Forelimb muscle (tissue), 1 donor: ENCODE results near the gene TEPSIN. TPM values are rescaled to one million over a fixed set of nuclear protein-coding genes. Genes with fewer than 3 reads are reported as not detected.

Source experiments
- DNase-seq: peaks from one replicate; pipeline ENCODE4 v3.0.0-alpha.2; 2013; ENCODE audit warnings: low read depth
- polyA plus RNA-seq: library from polyadenylated mRNA; unstranded; fragments of 120-200 nt; gene quantifications from one replicate; pipeline ENCODE4 v1.2.1, GENCODE V29; 2013; ENCODE audit not compliant: insufficient read length

The TEPSIN gene
- polyA plus RNA-seq, 1 donor = 15.5 TPM

DNA sequence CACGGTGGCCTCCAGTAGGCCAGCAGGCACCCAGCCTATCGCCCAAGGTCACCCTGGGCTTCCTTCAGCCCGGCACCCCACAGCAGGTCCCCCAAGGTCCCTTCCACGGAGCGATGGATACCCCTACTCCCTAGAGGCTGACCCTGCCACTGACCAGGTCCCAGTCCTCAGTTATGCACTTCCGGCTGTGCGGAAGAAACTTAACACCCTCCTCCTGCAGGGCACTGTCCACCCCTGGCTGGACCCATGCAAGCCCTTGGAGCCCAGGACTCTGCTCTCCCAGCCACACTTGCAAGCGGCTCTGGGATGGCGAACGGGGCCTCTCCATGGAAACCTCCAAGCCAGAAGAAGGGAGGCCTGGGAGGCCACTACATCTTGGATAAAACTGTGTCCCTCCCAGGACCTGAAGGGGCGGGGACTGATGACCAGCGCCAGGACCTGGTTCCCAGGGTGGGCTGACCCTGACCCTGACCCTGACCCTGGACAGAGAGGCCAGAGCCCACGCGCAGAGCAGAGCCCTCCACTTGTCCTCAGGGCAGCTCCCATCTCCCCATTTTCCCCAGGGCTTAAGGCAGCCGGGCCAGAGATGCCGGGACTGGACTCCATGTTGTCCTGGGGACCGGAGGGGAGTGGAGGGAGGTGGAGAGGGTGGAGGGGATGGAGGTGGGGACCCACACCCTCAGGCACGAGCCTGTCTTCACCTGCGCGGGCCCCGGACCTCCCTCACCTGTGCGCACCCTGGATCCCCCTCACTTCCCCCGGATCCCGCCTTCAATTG, 16.8 kb downstream of the TEPSIN start:
- DNase-seq = no peak

DNA sequence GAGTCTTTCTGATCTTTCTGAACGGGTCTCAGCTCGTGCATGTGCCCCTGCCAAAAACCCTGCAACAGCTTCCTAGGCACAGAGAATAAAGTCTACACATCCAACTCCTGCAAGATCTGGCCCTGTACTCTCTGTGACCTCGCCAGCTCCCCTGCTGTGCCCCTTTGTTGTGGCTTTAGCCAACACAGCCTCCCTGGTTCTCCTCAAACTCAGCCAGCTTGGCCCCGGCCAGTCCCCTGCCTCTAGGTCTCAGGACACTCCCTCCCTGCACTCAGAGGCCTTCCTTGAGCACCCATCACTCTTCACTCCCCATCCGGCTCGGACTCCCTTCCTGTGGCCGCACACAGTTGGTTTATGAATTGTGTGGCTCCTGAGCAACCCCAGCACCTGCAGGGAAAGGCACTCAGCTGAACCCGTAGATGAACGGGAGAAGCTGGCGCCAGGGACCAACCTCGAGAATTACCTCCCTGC, 17.4 kb downstream of the TEPSIN start:
- no peak for DNase-seq

DNA sequence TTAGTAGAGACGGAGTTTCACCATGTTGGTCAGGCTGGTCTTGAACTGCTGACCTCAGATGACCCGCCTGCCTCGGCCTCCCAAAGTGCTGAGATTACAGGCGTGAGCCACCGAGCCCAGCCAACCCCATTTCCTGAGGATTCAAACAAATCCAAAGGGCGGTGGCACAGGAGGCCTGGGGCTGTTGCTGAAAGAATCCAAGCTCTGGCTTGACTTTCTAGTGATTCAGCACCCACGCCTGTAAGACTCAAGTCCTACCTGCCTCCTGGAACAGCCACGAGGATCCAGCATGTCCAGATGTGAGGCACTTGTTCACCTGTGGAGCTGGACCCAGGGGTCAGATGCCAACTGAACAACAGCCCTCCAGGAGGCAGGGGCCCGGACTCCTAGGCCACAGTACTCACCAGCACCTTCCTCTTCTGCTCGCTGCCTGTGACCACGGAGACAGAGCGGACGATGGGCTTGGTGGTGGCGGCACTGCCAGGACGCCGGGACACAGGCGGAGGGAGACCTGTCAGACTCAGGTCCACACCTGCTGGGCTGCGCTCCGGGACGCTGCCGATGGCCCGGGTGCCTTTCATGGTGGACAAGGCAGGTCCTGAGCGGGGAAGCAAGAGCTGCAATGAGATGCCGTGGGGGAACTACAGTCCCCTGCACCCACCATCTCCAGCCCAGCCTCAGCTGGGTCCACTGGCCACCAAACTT, 19.2 kb downstream of the TEPSIN start:
- DNase-seq = no peak

DNA sequence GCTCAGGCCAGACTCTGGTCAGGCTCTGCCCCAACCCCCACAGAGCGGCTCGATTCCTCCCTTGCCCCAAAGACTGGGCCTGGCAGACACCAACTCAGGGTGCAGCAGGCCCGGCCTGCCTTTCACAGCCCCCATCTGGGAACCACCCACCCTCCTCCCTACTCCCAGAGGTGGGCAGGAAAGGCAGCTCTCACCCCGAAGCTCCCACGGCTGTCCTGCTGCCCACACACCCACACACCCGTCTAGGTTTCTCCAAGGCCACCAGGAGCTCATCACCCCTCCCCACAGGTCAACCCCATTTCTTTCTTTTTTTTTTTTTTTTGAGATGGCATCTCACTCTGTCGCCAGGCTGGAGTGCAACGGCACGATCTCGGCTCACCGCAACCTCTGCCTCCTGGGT, 19.9 kb downstream of the TEPSIN start:
- DNase-seq = no peak

DNA sequence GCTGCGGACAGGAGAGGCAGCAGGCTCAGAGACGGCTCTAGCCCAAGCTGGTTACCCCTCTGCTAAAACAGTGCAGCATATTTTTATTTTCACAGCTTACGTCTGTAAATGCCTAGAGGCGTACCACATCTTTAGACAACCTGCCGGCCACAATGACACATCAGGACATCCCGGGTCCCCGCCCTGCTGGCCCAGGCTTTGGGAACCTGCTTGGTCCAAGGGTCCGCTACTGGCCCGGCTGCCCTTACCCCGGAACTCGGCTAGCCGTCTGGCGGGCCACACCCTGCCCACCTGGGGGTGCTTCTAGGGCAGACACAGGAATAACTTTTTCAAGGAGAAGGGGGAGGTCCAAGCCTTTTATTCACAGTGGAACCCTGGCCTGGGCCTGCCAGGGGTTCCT, 20.4 kb downstream of the TEPSIN start:
- DNase-seq = no peak

DNA sequence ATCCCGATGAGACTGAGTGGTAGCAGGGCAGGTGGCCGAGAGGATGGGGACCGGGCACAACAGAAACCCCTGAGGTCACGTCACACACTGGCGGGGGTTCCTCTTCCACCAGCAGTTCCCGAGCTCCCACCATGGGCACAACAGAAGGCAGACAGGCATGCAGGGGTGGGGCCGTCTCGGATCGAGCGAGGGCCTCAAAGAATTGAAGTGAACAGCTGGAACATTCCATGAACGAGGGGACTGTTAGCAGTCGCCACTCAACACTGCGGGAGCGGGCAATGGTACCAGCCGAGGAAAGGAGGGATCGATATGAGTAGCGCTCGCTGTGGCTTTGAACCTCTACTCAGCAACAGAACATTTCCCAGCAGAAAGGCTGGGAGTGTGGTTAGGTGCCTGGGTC, 21.4 kb downstream of the TEPSIN start:
- DNase-seq = no peak

DNA sequence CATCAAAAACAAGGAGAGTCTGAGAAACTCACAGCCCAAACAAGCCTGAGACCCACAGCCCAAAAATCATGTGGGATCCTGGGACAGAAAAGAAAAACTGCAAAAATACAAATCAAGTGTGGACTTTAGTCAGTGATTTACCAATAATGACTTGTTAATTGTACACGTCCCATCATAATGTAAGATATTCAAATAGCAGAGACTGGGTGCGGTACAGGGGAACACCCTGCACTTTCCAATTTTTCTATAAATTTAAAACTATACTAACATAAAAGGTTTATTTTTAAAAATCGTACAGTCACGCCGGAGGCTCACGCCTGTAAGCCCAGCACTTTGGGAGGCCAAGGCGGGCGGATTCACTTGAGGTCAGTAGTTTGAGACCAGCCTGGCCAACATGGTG, 24.9 kb downstream of the TEPSIN start:
- no peak for DNase-seq

DNA sequence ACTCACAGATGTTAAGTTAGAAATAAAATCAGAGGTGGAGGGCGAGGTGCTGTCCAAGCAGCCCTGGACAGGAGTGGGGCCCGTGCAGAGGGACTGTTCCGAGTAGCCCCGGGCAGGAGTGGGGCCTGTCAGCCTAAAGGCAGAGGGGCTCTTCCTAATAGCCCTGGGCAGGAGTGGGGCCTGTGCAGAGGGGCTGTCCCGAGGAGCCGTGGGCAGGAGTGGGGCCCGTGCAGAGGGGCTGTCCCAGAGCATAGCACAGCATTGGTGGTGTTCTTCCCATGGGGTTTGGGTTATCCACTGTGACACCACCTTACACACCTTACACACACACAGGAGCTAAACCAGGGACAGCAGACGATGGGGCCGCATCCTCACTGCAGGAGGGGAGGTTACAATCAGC, 26.5 kb downstream of the TEPSIN start:
- no peak for DNase-seq

DNA sequence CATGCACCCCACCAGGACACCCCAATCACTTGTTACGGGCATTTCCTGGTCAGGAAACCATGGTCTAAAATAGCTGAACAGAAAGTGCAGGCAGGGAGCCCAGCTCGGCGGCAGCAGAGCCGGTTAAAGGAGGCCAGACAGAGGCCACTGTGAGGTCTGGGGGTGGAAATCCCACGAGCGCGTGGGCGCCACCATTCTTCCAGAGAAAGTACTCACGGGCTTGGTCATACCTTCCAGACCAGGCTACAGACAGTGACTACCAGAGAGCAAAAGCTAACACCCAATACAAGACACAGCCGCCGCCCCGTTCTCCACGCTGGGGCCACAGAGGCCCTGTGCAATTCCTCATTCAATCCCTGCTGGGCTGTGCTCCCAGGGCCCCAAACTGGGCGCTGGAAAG, 28.0 kb downstream of the TEPSIN start:
- no peak for DNase-seq

DNA sequence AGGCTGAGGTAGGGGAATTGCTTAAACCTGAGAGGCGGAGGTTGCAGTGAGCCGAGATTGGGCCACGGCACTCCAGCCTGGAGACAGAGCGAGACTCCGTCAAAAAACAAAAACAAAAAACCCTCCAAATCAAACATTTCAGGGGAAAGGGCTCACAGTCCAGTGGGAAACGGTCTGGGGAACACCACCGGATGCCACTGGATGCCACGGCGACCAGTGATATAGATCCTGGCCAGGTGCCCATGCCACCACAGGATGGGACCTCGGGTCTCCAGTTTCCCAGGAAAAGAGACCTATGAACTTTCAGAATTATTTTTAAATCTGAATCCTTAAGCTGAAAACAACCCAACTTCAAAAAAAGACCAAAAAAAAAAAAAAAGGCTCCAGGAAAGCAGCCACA, 28.4 kb downstream of the TEPSIN start:
- DNase-seq = no peak

DNA sequence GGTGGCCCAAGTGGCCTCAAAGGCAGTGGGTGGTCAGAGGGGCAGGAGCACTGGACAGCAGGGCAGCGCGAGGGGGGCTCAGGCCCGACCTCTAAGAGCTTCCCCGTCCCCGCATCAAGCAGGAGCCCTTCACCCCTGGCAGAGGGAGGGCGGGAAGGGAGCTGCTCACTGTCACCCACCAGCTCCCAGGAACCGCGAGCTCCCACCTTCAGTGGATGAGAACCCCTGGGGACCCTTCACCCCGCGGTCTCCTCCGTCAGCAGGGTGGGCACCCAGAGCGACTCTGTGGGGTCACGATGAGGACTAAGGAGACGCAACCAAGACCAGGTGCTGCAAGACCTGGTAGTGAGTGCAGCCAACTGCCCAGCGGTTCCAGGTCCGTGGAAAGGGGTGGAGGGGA, 29.7 kb downstream of the TEPSIN start:
- no peak for DNase-seq

DNA sequence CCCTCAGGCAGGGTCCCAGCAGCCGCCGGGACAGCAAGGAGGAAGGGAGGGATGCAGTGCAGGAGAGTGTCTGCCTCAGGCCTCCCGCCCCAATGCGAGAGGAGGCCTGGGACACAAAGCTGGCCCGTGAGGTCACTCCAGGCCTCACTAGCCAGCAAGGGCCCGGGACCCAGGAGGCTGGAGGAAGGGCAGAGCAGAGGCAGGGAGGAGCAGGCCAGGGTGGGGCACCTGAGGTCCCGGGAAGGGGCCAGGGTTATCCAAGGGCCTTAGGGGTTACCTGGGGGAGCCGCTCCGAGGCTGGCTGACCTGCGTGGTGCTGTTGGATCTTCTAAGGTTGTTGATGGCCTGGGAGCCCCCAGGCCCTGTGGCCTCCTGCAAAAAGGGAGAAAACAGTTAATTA, 30.2 kb downstream of the TEPSIN start:
- DNase-seq = no peak

DNA sequence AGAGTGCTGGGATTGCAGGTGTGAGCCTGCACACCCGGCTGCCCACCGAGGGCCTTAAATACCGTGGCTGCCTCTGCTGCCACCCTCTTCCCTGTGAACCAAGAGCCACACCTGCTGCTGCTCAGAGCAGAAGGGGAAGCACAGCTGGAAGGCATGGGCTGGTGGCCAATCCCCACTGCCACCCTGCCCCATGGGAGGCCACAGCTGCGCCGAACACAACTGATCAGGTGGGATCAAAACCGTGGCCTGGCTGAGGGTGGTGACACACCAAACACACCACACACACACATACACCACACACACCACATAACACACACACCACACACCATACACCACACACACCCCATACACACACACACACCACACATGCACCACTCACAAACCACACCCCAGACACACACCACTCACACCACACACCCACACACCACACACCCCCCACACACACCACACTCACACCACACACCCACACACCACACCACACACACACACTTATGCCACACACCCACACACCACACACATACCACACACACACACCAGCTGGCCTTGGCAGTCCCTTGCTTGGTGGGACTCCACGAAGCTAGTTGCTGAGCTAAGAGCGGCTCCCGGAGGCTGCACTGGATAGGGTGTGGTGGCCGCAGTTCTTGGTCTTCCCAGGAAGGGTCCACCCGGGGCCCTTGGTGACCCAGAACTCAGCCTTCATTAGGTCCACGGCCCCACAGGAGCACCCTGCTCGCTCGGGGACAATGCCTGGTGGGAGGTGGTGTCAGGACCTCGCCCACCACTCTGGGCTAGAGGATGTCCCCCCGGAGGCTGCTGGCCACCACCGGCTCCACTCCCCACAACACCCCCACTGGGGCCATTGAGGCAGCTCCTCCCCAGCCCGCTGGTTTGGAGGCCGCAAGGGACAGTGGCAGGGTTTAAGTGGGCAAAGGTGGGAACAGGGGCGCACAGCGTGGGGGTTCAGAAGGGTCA, 31.0 kb downstream of the TEPSIN start:
- DNase-seq = no peak

DNA sequence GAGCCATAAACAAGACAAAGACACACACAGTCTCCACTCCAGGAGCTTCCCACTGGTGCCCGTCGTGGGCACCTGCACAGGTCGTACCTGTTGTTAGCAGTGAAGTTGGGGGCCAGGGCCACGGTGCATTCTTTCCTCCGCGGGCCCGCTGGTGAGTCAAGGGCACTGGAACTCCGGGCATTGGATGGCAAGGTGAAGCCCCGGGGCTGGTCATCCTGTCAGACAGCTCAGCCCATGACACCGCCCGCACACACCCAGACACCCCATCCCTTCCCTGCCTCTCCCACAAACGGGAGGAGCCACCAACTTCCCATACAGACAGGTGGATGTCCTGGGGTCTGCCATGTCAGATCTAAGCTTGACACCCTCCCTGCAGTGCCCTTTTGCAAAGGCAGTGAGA, 32.2 kb downstream of the TEPSIN start:
- DNase-seq = no peak

DNA sequence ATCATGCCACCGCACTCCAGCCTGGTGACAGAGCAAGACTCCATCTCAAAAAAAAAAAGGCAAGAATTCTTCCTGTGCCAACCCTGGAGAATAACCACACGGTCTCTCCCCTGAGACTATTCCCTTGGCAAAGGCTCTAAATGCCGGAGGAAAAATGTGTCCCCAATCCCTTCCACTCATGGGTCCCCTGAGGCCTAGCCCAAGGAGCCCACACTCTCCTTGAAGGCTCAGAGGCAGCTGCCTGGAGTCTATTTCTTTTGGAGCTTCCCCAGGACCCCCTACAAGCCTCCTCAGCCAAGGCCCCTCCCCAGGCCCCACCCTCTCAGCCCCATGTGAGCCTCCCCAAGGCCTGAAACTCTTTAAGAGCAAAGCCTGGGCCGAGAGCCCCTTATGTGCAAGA, 32.7 kb downstream of the TEPSIN start:
- no peak for DNase-seq

DNA sequence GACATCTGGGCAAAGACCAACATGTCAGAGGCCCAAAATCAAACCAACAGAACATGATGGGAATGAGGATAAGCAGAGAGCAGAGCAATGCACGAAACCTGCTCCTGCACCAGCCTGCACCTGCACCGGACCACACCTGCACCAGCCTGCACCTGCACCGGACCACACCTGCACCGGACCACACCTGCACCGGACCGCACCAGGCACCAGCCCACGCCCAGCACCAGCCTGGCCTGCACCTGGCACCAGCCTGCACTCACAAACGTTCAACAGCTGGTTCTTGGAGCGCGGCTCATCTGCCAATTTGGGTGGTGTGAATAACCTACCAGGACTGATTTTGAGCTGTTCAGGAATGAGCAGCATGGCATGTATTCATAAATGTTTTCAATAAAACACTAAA, 34.3 kb downstream of the TEPSIN start:
- no peak for DNase-seq

DNA sequence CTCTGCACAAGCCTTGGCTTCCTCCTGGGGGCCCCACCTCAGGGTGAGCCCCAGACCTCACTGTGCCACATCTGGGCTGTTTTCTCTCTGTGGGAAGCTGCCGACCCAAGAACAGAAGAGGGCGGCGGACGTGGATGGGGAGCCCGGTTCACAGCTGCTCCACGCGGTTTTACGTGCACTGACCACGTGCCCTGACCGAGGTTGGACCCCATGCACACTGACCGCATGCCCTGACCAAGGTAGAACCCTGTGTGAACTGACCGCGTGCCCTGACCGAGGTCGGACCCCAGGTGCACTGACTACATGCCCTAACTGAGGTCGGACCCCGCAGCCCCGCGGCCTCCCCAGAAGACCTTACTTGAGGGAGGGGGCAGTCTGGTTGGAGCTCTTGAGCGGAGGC, 35.7 kb downstream of the TEPSIN start:
- DNase-seq = no peak

DNA sequence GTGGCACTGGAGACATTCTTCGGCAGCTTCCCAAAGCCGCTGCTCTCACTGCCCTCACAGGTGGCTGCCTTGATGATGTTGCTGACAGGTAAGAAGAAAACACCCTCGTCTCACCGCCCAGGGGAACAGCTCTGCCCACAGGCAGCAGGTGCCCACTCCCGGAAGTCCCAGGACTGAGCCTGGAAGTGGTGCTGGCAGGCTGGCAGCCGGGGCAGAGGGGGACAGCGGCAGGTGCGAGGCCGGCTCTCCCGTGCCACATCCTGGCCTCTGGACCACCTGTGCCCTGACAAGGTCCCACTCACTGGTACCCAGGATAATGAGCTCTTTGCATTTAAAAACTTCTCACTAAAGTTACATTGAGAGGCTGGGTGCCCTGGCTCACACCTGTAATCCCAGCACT, 36.5 kb downstream of the TEPSIN start:
- no peak for DNase-seq

DNA sequence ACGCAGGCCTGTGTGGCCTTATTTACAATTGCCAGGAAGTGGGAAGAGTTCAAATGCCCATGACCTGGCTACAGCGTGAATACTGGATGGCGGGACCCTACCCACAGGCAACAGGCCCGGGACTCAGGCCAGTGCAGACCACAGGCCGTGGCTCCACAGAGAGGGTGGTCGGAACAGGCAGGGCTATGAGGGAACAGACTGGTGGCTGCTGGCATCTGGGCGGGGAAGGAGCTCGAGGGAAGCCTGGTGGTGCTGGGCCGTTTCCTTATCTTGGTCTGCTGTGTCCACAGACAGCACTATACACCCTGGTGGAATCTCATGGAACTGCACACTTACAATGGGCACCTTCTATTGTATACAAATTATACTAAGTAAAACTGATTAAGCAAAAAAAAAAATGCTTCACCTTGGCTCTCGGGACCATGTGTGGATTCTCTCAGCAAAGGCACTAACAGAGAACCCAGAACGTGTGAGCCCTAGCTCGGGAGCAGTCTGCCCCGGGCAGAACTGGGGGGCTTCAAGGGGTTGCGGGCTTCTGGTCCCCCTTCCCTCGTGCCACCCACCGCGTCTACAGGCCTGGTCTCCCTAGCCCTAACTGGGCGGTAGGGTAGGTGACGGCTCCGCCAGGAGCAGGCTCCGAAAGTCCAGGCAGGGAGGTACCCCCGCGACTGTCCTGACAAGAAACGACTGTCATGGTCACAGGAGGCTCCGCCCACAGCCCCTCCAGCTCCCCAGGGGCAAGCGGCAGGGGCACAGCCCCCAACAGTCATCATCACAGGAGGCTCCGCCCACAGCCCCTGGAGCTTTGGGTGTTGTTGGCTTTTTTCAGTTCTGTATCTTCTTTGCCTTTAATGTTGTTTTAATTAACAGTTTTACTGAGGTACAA, 37.9 kb downstream of the TEPSIN start:
- peak; percentile 45 for DNase-seq

DNA sequence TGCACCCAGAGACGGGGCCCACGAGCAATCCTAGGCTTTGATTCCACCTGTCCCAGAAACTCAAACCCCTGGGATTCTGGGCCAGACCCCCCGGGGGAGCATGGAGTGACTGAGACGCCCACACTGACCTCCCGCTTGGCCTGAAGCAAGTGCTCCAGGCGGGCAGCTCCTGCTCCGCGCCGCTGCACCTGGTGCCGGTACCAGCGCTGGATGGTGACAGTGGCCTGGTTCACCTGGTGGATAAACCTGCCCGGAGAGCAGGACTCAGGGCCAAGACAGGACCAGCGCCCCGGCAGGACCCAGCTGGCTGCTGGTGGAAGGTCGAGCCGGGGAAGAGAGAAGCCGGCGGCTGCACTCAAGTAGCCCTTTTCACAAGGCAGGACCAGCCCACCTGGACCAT, 38.7 kb downstream of the TEPSIN start:
- no peak for DNase-seq

DNA sequence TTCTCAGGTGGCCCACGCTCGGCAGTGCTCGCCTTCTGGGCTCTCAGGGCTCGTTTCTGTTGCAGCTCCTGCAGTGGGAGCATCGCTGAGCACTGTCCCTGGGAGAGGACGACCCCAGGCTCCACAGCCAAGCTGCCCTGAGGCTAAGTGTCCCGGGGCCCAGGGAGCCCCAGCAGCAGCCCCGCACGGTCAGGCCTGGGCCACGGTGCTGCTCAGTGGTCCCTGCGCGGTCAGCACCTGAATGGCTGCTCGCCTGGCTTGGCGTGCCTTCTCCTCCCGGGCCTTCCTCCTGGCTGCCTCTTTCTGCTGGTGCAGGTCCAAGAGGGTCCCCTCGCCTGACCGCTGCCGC, 39.4 kb downstream of the TEPSIN start:
- no peak for DNase-seq
